ENCODE measurements around the gene CRTAC1. TPM values are rescaled to one million over a fixed set of nuclear protein-coding genes. Genes with fewer than 3 reads are reported as not detected.

The CRTAC1 gene
- total RNA-seq, 1 donor from 2014 or later, result not detected

DNA sequence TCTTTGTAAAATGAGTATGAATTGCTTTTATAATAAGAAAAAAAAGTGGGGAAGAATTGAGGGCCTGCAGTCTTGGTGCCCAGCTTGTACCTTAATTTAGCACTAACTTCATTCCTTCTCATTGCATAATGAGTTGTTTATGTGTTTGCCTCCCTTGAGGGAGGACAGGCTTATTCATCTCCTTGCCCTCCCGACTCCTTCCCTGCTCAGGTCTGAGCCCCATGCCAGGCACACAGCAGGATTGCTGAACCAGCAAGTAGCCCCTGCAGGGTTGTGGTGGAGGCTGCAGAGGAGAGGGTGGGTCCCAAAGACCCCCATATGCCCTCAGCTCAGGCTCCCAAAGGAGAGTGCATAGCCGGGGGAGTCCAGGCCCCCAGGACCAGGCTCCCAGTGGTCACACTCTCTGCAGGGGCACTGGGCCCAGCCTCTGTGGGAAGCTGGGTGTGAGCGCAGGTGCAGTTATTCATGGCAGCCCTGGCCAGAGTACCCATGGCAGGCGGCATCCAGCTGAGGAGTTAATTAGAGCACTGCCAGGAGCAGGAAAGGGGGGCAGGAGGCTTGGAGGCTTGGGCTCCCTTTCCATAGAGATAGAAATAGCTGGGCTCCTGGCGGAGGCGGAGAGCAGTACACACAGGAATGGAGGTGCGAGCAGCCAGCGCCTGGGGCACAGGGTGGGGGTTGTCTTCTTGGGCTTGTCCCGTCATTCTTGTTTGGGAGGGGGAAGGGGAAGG lies 208.9 kb downstream of the CRTAC1 start:
- no peak for DNase-seq (ENCODE audit: low spot score)
- Mint-ChIP-seq H3K27ac (no peak overlapping the region), H3K9me3 (no peaks in the 10 kb centered on the region), H3K27me3 (ENCODE audit: insufficient read depth) (peaks cover 9% of the 10 kb centered on the region), H3K4me1 (ENCODE audit: low read depth) (no peaks in the 10 kb centered on the region), H3K4me3 (no peak overlapping the region), H3K36me3 (ENCODE audit: low read depth) (no peaks in the 10 kb centered on the region)
- intact Hi-C loops (cut with micrococcal nuclease), result no loop called here

DNA sequence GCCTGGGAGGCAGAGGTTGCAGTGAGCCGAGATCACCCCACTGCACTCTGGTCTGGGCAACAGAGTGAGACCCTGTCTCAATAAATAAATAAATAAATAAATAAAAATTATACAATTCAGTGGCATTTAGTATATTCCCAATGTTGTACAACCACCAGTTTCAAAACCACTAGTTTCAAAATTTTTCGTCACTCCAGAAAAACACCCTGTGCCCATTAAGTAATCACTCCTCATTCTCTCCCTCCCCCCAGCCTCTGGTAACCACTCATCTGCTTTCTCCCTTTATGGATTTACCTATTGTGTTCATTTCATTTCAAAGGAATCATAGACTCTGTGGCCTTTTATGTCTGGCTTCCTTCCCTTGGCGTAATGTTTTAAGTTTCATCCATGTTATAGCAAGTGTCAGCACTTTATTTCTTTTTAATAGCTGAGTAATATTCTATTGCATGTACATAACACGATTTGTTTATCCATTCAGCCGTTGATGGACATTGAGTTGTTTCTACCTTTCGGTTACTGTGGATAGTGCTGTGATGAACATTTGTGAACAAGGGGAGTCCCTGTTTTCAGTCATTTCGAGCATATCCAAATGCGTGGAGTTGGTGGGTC lies 210.2 kb downstream of the CRTAC1 start:
- H3K27ac Mint-ChIP-seq, result no peak overlapping the region
- H3K36me3 Mint-ChIP-seq (ENCODE audit: low read depth), result no peaks in the 10 kb centered on the region
- no peak for DNase-seq (ENCODE audit: low spot score)
- no peaks in the 10 kb centered on the region for H3K9me3 Mint-ChIP-seq
- H3K27me3 Mint-ChIP-seq (ENCODE audit: insufficient read depth), result peaks cover 9% of the 10 kb centered on the region
- intact Hi-C loops (cut with micrococcal nuclease), result no loop called here
- no peak overlapping the region for H3K4me3 Mint-ChIP-seq
- no peaks in the 10 kb centered on the region for H3K4me1 Mint-ChIP-seq (ENCODE audit: low read depth)

DNA sequence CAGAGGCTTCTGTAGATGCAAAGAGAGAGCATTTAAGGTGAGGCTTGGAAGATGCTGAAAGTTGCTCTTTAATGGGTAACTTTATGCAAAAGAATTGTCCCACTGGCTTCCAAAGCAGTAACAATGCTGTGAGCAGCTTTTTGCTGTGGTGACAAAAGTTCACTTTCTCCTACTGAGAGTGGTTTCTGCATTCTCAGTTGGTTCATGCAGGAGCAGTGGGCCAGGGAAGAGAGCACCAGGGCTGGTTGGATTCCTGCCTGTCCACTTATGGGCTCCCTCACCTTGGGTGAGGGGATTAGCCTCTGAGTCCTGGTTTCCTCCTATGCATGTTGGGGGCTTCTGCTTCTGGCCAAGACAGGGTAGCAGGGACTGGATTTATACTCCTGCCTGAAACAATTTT lies 211.8 kb downstream of the CRTAC1 start:
- peaks cover 15% of the 10 kb centered on the region for H3K27me3 Mint-ChIP-seq (ENCODE audit: insufficient read depth)
- H3K4me1 Mint-ChIP-seq (ENCODE audit: low read depth), result no peaks in the 10 kb centered on the region
- DNase-seq (ENCODE audit: low spot score), result no peak
- no peaks in the 10 kb centered on the region for H3K9me3 Mint-ChIP-seq
- H3K4me3 Mint-ChIP-seq, result no peak overlapping the region
- intact Hi-C loops (cut with micrococcal nuclease), result no loop called here
- H3K36me3 Mint-ChIP-seq (ENCODE audit: low read depth), result no peaks in the 10 kb centered on the region
- no peak overlapping the region for H3K27ac Mint-ChIP-seq

DNA sequence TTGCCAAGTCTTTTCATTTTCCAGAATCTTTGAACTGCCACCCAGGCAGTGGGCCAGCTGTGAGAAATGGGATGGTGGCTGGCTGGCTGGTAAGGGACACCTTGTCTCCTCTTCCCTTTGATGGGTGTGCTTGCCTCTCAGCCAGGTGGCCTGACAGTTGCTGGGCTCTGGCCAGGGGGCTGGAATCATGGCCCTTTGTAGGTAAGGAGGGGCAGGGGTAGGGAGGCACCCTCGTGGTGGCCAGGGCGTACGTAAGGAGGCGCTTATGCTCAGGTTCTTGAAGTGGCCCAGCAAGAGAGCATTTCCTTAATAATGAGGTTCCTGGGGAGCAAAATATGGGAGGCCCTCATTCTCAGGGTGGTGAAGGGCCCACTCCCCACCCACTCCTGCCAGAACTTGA lies 213.8 kb downstream of the CRTAC1 start:
- Mint-ChIP-seq H3K27ac (no peak overlapping the region), H3K9me3 (no peaks in the 10 kb centered on the region), H3K27me3 (ENCODE audit: insufficient read depth) (peaks cover 15% of the 10 kb centered on the region), H3K36me3 (ENCODE audit: low read depth) (no peaks in the 10 kb centered on the region), H3K4me1 (ENCODE audit: low read depth) (no peaks in the 10 kb centered on the region), H3K4me3 (no peak overlapping the region)
- no peak for DNase-seq (ENCODE audit: low spot score)
- intact Hi-C loops (cut with micrococcal nuclease), result no loop called here

Other genes starting within 250 kb of the CRTAC1 start
- 0.26 and 0.29 TPM in 2 replicates for gene GOLGA7B, start 180.8 kb downstream of the CRTAC1 start, total RNA-seq
- gene R3HCC1L, start 104.0 kb upstream of the CRTAC1 start, total RNA-seq, result 20.0 and 20.1 TPM in 2 replicates
- gene LOXL4, start 237.6 kb upstream of the CRTAC1 start, total RNA-seq, result not detected in 2 replicates

Measured in activated T-helper 1 cell treated with anti-CD3 and anti-CD28 coated beads, Interleukin-12 subunit alpha, Interleukin-12 subunit beta, Interleukin-2, Interleukin-4 antibody, amounts not matched to agents 30 ng/mL and 10 ng/mL and 1 ng/mL, durations not matched to agents 14 hours and 24 hours and 36 hours (primary cell).